Liver (tissue), 9 donors: ENCODE measurements around the gene RFC2. TPM values are rescaled to one million over a fixed set of nuclear protein-coding genes. Genes with fewer than 3 reads are reported as not detected.
"Not testable (repeated sequence)": the region's sequence is repeated elsewhere in the genome, so short reads cannot be mapped to it uniquely, and the experiment has no call there.

Experiments
- DNase-seq: peaks from one replicate; pipeline ENCODE4 v3.0.0-alpha.2; 2017; ENCODE audit warnings: low spot score
- H3K27ac ChIP-seq, 2 donors: one replicate each; pipeline ENCODE4 v1.7.0; 2013; ENCODE audit warnings: inconsistent platforms in 2 of 2, low read length in 2 of 2, control low read depth in 1 of 2, low read depth in 1 of 2, mild to moderate bottlenecking in 1 of 2
- H3K27me3 ChIP-seq, 4 donors: one replicate each; pipeline versions ENCODE4 v1.6.1 to v1.7.0; 2013; ENCODE audit warnings: low read length in 3 of 4, inconsistent platforms in 1 of 4, mild to moderate bottlenecking in 1 of 4, moderate library complexity in 1 of 4; ENCODE audit not compliant: control insufficient read depth in 4 of 4, insufficient read depth in 4 of 4
- H3K36me3 ChIP-seq, 4 donors: one replicate each; pipeline versions ENCODE4 v1.6.1 to v1.7.0; 2013; ENCODE audit warnings: low read length in 3 of 4, mild to moderate bottlenecking in 3 of 4, low read depth in 1 of 4, moderate library complexity in 1 of 4; ENCODE audit not compliant: control insufficient read depth in 4 of 4, insufficient read depth in 3 of 4
- H3K4me1 ChIP-seq, 4 donors: one replicate each; pipeline versions ENCODE4 v1.6.1 to v1.7.0; 2013; ENCODE audit warnings: low read length in 3 of 4, mild to moderate bottlenecking in 3 of 4, moderate library complexity in 1 of 4; ENCODE audit not compliant: control insufficient read depth in 4 of 4, insufficient read depth in 4 of 4
- H3K4me3 ChIP-seq, 3 donors: one replicate each; pipeline versions ENCODE4 v1.6.1 to v1.7.0; 2013; ENCODE audit warnings: low read length in 3 of 3, control low read depth in 1 of 3, low read depth in 1 of 3, mild to moderate bottlenecking in 1 of 3
- H3K9ac ChIP-seq, 2 donors: one replicate each; pipeline ENCODE4 v1.7.0; 2013; ENCODE audit warnings: low read length in 2 of 2, mild to moderate bottlenecking in 2 of 2, moderate library complexity in 2 of 2, control low read depth in 1 of 2, low read depth in 1 of 2
- H3K9me3 ChIP-seq, 4 donors: one replicate each; pipeline versions ENCODE4 v1.6.1 to v1.7.0; 2013; ENCODE audit warnings: low read length in 3 of 4; ENCODE audit not compliant: control insufficient read depth in 4 of 4
- CTCF ChIP-seq: fragments of 150-350 bp; IDR thresholded peaks from 2 replicates; pipeline ENCODE4 v1.5.1; 2017; ENCODE audit warnings: improper control_type of control experiment, low read depth, low read length; ENCODE audit not compliant: missing input control
- EGR1 ChIP-seq, 2 donors: IDR thresholded peaks; 2 replicates each; pipeline ENCODE4 v1.6.1; 2016 to 2018; ENCODE audit warnings: antibody characterized with exemption in 2 of 2, low read depth in 2 of 2
- FOXA1 ChIP-seq: IDR thresholded peaks from 2 replicates; pipeline ENCODE4 v1.6.1; 2016; ENCODE audit warnings: antibody characterized with exemption
- FOXA2 ChIP-seq: IDR thresholded peaks from 2 replicates; pipeline ENCODE4 v1.6.1; 2016; ENCODE audit warnings: antibody characterized with exemption
- GABPA ChIP-seq, 2 donors: IDR thresholded peaks in 1 of 2; conservative IDR thresholded peaks in 1 of 2; 2 replicates each; pipeline ENCODE4 v1.6.1; 2016; ENCODE audit warnings: antibody characterized with exemption in 2 of 2, mild to moderate bottlenecking in 1 of 2, moderate library complexity in 1 of 2
- HNF4A ChIP-seq, 2 donors: conservative IDR thresholded peaks; 2 replicates each; pipeline ENCODE4 v1.6.1; 2016; ENCODE audit warnings: antibody characterized with exemption in 2 of 2, mild to moderate bottlenecking in 2 of 2
- HNF4G ChIP-seq: IDR thresholded peaks from 2 replicates; pipeline ENCODE4 v1.6.1; 2016; ENCODE audit warnings: antibody characterized with exemption
- JUND ChIP-seq, 2 donors: IDR thresholded peaks; 2 replicates each; pipeline ENCODE4 v1.6.1; 2016; ENCODE audit warnings: antibody characterized with exemption in 2 of 2
- MAX ChIP-seq: IDR thresholded peaks from 2 replicates; pipeline ENCODE4 v1.6.1; 2016; ENCODE audit warnings: antibody characterized with exemption
- NR2F2 ChIP-seq: IDR thresholded peaks from 2 replicates; pipeline ENCODE4 v1.6.1; 2016; ENCODE audit warnings: antibody characterized with exemption
- RAD21 ChIP-seq, 2 donors: IDR thresholded peaks; 2 replicates each; pipeline ENCODE4 v1.6.1; 2016; ENCODE audit warnings: antibody characterized with exemption in 2 of 2, mild to moderate bottlenecking in 2 of 2
- RXRA ChIP-seq, 2 donors: IDR thresholded peaks; 2 replicates each; pipeline ENCODE4 v1.6.1; 2017 to 2018; ENCODE audit warnings: antibody characterized with exemption in 2 of 2, mild to moderate bottlenecking in 1 of 2
- SP1 ChIP-seq: IDR thresholded peaks from 2 replicates; pipeline ENCODE4 v1.6.1; 2018; ENCODE audit warnings: antibody characterized with exemption, mild to moderate bottlenecking
- TAF1 ChIP-seq: conservative IDR thresholded peaks from 2 replicates; pipeline ENCODE4 v1.6.1; 2016; ENCODE audit warnings: antibody characterized with exemption, mild to moderate bottlenecking
- YY1 ChIP-seq: IDR thresholded peaks from 2 replicates; pipeline ENCODE4 v1.6.1; 2016; ENCODE audit warnings: antibody characterized with exemption, mild to moderate bottlenecking
- WGBS: extraction: QIAGEN DNeasy Blood & Tissue Kit; methylation state at CpG from one replicate; pipeline ENCODE4 v1.1.7; 2013; 5-methylcytosine and 5-hydroxymethylcytosine counted together
- polyA plus RNA-seq, 2 donors: library from polyadenylated mRNA; stranded (reverse) in 1 of 2; unstranded in 1 of 2; fragments of 200-250 nt in 1 of 2; fragments of >200 nt in 1 of 2; fragmentation: Nextera tagmentation in 1 of 2; extraction: Ambion mirVana in 1 of 2; gene quantifications; one replicate each; pipeline versions ENCODE4 v1.2.1 to v1.2.3, GENCODE V29; 2013 to 2015
- total RNA-seq, 2 donors: library from RNA; depleted of rRNA; stranded (reverse); fragments of >200 nt; gene quantifications; one replicate each; pipeline ENCODE4 v1.2.3, GENCODE V29; 2014
- TF ChIP-seq, protein P1 (sequence below): IDR thresholded peaks from 2 replicates; pipeline ENCODE4 v1.6.1; 2016; ENCODE audit warnings: antibody characterized with exemption, mild to moderate bottlenecking
- TF ChIP-seq, protein P2 (sequence below): IDR thresholded peaks from 2 replicates; pipeline ENCODE4 v1.6.1; 2016; ENCODE audit warnings: antibody characterized with exemption
- donor health status: healthy.
- donor health status: healthy.
- donor health status: healthy.
- donor health status: healthy.
- donor health status: healthy.

RFC2 gene
- total and polyA plus RNA-seq, 4 donors, result 12.8 to 23.8 (median 14.8) TPM

- Histone ChIP-seq H3K9ac (no peak overlapping the region), H3K4me3 (no peak overlapping the region), H3K4me1 (peaks cover 2 to 33% (median 9%) of the 10 kb centered on the region in 4 donors), H3K36me3 (peaks cover 0 to 13% (median 4%) of the 10 kb centered on the region in 4 donors), H3K27ac (peak overlapping the region; percentile 88 to 91), H3K27me3 (no peaks in the 10 kb centered on the region), H3K9me3 (no peaks in the 10 kb centered on the region)
- DNase-seq, result no peak
- 56% methylated on average over 5 of the region's 5 CpGs for WGBS
- TF ChIP-seq RAD21 (IDR thresholded peaks at IDR 0.05) (no peak), HNF4A (conservative IDR thresholded peaks at IDR 0.05) (peak in 1 of 2 donors; percentile 20), RXRA (IDR thresholded peaks at IDR 0.05) (peak in 1 of 2 donors; percentile 10), JUND (IDR thresholded peaks at IDR 0.05) (no peak), GABPA (IDR thresholded peaks at IDR 0.05 in 1 of 2, conservative IDR thresholded peaks at IDR 0.05 in 1 of 2) (no peak)
- TF ChIP-seq, protein P1, sequence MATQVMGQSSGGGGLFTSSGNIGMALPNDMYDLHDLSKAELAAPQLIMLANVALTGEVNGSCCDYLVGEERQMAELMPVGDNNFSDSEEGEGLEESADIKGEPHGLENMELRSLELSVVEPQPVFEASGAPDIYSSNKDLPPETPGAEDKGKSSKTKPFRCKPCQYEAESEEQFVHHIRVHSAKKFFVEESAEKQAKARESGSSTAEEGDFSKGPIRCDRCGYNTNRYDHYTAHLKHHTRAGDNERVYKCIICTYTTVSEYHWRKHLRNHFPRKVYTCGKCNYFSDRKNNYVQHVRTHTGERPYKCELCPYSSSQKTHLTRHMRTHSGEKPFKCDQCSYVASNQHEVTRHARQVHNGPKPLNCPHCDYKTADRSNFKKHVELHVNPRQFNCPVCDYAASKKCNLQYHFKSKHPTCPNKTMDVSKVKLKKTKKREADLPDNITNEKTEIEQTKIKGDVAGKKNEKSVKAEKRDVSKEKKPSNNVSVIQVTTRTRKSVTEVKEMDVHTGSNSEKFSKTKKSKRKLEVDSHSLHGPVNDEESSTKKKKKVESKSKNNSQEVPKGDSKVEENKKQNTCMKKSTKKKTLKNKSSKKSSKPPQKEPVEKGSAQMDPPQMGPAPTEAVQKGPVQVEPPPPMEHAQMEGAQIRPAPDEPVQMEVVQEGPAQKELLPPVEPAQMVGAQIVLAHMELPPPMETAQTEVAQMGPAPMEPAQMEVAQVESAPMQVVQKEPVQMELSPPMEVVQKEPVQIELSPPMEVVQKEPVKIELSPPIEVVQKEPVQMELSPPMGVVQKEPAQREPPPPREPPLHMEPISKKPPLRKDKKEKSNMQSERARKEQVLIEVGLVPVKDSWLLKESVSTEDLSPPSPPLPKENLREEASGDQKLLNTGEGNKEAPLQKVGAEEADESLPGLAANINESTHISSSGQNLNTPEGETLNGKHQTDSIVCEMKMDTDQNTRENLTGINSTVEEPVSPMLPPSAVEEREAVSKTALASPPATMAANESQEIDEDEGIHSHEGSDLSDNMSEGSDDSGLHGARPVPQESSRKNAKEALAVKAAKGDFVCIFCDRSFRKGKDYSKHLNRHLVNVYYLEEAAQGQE, result no peak
These were observed 1.3 kb downstream of the RFC2 start for GRCh38 chr7:74252893-74253292.

GRCh38 chr7:74249058-74249457 is 5.1 kb downstream of the RFC2 start:
- not testable (repeated sequence) for H3K9me3 ChIP-seq, H3K27ac ChIP-seq, DNase-seq, H3K4me3 ChIP-seq, H3K27me3 ChIP-seq, H3K9ac ChIP-seq
- Histone ChIP-seq H3K4me1 (peaks cover 0 to 25% (median 13%) of the 10 kb centered on the region in 4 donors), H3K36me3 (peaks cover 0 to 22% (median 6%) of the 10 kb centered on the region in 4 donors)
- TF ChIP-seq RXRA (IDR thresholded peaks at IDR 0.05), result peak; percentile 23 to 64
- TF ChIP-seq HNF4A (conservative IDR thresholded peaks at IDR 0.05), result peak in 1 of 2 donors; percentile 44
- TF ChIP-seq NR2F2, result peak; percentile 81
- 45% methylated on average over 10 of the region's 10 CpGs for WGBS

GRCh38 chr7:74248156-74248555 is 6.0 kb downstream of the RFC2 start:
- Histone ChIP-seq H3K9ac (no peak overlapping the region), H3K9me3 (no peaks in the 10 kb centered on the region), H3K27ac (no peak overlapping the region), H3K4me1 (peaks cover 0 to 20% (median 11%) of the 10 kb centered on the region in 4 donors), H3K36me3 (peaks cover 2 to 24% (median 8%) of the 10 kb centered on the region in 4 donors), H3K4me3 (no peak overlapping the region), H3K27me3 (no peaks in the 10 kb centered on the region)
- TF ChIP-seq RAD21 (IDR thresholded peaks at IDR 0.05), result no peak
- TF ChIP-seq FOXA2, result no peak
- TF ChIP-seq, protein P1, result no peak
- TF ChIP-seq HNF4A (conservative IDR thresholded peaks at IDR 0.05), result no peak
- no peak for TF ChIP-seq GABPA (IDR thresholded peaks at IDR 0.05 in 1 of 2, conservative IDR thresholded peaks at IDR 0.05 in 1 of 2)
- TF ChIP-seq SP1, result no peak
- no peak for TF ChIP-seq RXRA (IDR thresholded peaks at IDR 0.05)
- TF ChIP-seq TAF1, result no peak
- no peak for TF ChIP-seq YY1
- TF ChIP-seq FOXA1, result no peak
- TF ChIP-seq CTCF, result no peak
- TF ChIP-seq NR2F2, result no peak
- no peak for TF ChIP-seq EGR1 (IDR thresholded peaks at IDR 0.05; ENCODE audit: low read depth in 2 of 2)
- TF ChIP-seq HNF4G, result no peak
- TF ChIP-seq, protein P2, sequence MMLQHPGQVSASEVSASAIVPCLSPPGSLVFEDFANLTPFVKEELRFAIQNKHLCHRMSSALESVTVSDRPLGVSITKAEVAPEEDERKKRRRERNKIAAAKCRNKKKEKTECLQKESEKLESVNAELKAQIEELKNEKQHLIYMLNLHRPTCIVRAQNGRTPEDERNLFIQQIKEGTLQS, result no peak
- no peak for TF ChIP-seq MAX
- DNase-seq, result no peak
- 97% methylated on average over 6 of the region's 6 CpGs for WGBS
